ENCODE results near the gene RANBP10. TPM values are rescaled to one million over a fixed set of nuclear protein-coding genes. Genes with fewer than 3 reads are reported as not detected.

The RANBP10 gene
- polyA plus RNA-seq, 2 donors, result 8.4 to 10.2 TPM

- no peaks in the 10 kb centered on the region for H3K27me3 ChIP-seq (ENCODE audit: control insufficient read depth in 1 of 2, insufficient read depth in 2 of 2, low read length in 2 of 2)
- H3K9me3 ChIP-seq (ENCODE audit: control insufficient read depth in 2 of 2, insufficient read depth in 1 of 2, low read depth in 1 of 2, low read length in 1 of 2), result no peaks in the 10 kb centered on the region
- 72 to 81% methylated on average over 2 to 4 of the region's 4 CpGs for WGBS, 2 donors
- H3K4me1 ChIP-seq (ENCODE audit: control insufficient read depth in 2 of 2, insufficient read depth in 2 of 2, low read length in 1 of 2), result no peaks in the 10 kb centered on the region
- H3K27ac ChIP-seq (ENCODE audit: low read depth in 2 of 2, low read length in 1 of 2), result no peak overlapping the region
- H3K4me3 ChIP-seq (ENCODE audit: low read depth in 1 of 2, low read length in 2 of 2), result no peak overlapping the region
- peaks cover 6 to 22% of the 10 kb centered on the region in 2 donors for H3K36me3 ChIP-seq (ENCODE audit: control insufficient read depth in 2 of 2, insufficient read depth in 2 of 2, low read length in 1 of 2)
These were observed 69.5 kb downstream of the RANBP10 start for GRCh38 chr16:67736858-67737257.

- peaks cover 14 to 39% of the 10 kb centered on the region in 2 donors for H3K36me3 ChIP-seq (ENCODE audit: control insufficient read depth in 2 of 2, insufficient read depth in 2 of 2, low read length in 1 of 2)
These were observed 71.6 kb downstream of the RANBP10 start for GRCh38 chr16:67734731-67735201.

GRCh38 chr16:67733734-67734470 lies 72.5 kb downstream of the RANBP10 start:
- no peak overlapping the region for H3K27ac ChIP-seq (ENCODE audit: low read depth in 2 of 2, low read length in 1 of 2)
- H3K4me1 ChIP-seq (ENCODE audit: control insufficient read depth in 2 of 2, insufficient read depth in 2 of 2, low read length in 1 of 2), result no peaks in the 10 kb centered on the region
- no peaks in the 10 kb centered on the region for H3K9me3 ChIP-seq (ENCODE audit: control insufficient read depth in 2 of 2, insufficient read depth in 1 of 2, low read depth in 1 of 2, low read length in 1 of 2)
- no peak overlapping the region for H3K4me3 ChIP-seq (ENCODE audit: low read depth in 1 of 2, low read length in 2 of 2)
- no peaks in the 10 kb centered on the region for H3K27me3 ChIP-seq (ENCODE audit: control insufficient read depth in 1 of 2, insufficient read depth in 2 of 2, low read length in 2 of 2)
- peaks cover 14 to 48% of the 10 kb centered on the region in 2 donors for H3K36me3 ChIP-seq (ENCODE audit: control insufficient read depth in 2 of 2, insufficient read depth in 2 of 2, low read length in 1 of 2)
- WGBS, 2 donors, result 94 to 96% methylated on average over 5 of the region's 5 CpGs

More at GRCh38 chr16:67734731-67735201, 71.6 kb downstream of the RANBP10 start:
- Histone ChIP-seq H3K27ac (ENCODE audit: low read depth in 2 of 2, low read length in 1 of 2) (no peak overlapping the region), H3K4me1 (ENCODE audit: control insufficient read depth in 2 of 2, insufficient read depth in 2 of 2, low read length in 1 of 2) (no peaks in the 10 kb centered on the region), H3K27me3 (ENCODE audit: control insufficient read depth in 1 of 2, insufficient read depth in 2 of 2, low read length in 2 of 2) (no peaks in the 10 kb centered on the region), H3K4me3 (ENCODE audit: low read depth in 1 of 2, low read length in 2 of 2) (no peak overlapping the region), H3K9me3 (ENCODE audit: control insufficient read depth in 2 of 2, insufficient read depth in 1 of 2, low read depth in 1 of 2, low read length in 1 of 2) (no peaks in the 10 kb centered on the region)
- 89 to 91% methylated on average over 9 of the region's 9 CpGs for WGBS, 2 donors

- H3K27ac ChIP-seq (ENCODE audit: low read depth in 2 of 2, low read length in 1 of 2), result no peak overlapping the region
- H3K4me1 ChIP-seq (ENCODE audit: control insufficient read depth in 2 of 2, insufficient read depth in 2 of 2, low read length in 1 of 2), result no peaks in the 10 kb centered on the region
- no peaks in the 10 kb centered on the region for H3K27me3 ChIP-seq (ENCODE audit: control insufficient read depth in 1 of 2, insufficient read depth in 2 of 2, low read length in 2 of 2)
- peaks cover 15 to 63% of the 10 kb centered on the region in 2 donors for H3K36me3 ChIP-seq (ENCODE audit: control insufficient read depth in 2 of 2, insufficient read depth in 2 of 2, low read length in 1 of 2)
- H3K4me3 ChIP-seq (ENCODE audit: low read depth in 1 of 2, low read length in 2 of 2), result no peak overlapping the region
- 75 to 88% methylated on average over 4 of the region's 4 CpGs for WGBS, 2 donors
- H3K9me3 ChIP-seq (ENCODE audit: control insufficient read depth in 2 of 2, insufficient read depth in 1 of 2, low read depth in 1 of 2, low read length in 1 of 2), result no peaks in the 10 kb centered on the region
These were observed 74.6 kb downstream of the RANBP10 start for GRCh38 chr16:67731753-67732095.

- peaks cover 20 to 68% of the 10 kb centered on the region in 2 donors for H3K36me3 ChIP-seq (ENCODE audit: control insufficient read depth in 2 of 2, insufficient read depth in 2 of 2, low read length in 1 of 2)
- H3K4me1 ChIP-seq (ENCODE audit: control insufficient read depth in 2 of 2, insufficient read depth in 2 of 2, low read length in 1 of 2), result no peaks in the 10 kb centered on the region
- H3K27ac ChIP-seq (ENCODE audit: low read depth in 2 of 2, low read length in 1 of 2), result no peak overlapping the region
- WGBS, 2 donors, result 87% methylated on average over 9 of the region's 9 CpGs
- H3K9me3 ChIP-seq (ENCODE audit: control insufficient read depth in 2 of 2, insufficient read depth in 1 of 2, low read depth in 1 of 2, low read length in 1 of 2), result no peaks in the 10 kb centered on the region
- H3K27me3 ChIP-seq (ENCODE audit: control insufficient read depth in 1 of 2, insufficient read depth in 2 of 2, low read length in 2 of 2), result no peaks in the 10 kb centered on the region
- no peak overlapping the region for H3K4me3 ChIP-seq (ENCODE audit: low read depth in 1 of 2, low read length in 2 of 2)
These were observed 75.1 kb downstream of the RANBP10 start for GRCh38 chr16:67731071-67731752.

- no peaks in the 10 kb centered on the region for H3K4me1 ChIP-seq (ENCODE audit: control insufficient read depth in 2 of 2, insufficient read depth in 2 of 2, low read length in 1 of 2)
- H3K27me3 ChIP-seq (ENCODE audit: control insufficient read depth in 1 of 2, insufficient read depth in 2 of 2, low read length in 2 of 2), result no peaks in the 10 kb centered on the region
- H3K9me3 ChIP-seq (ENCODE audit: control insufficient read depth in 2 of 2, insufficient read depth in 1 of 2, low read depth in 1 of 2, low read length in 1 of 2), result no peaks in the 10 kb centered on the region
- H3K36me3 ChIP-seq (ENCODE audit: control insufficient read depth in 2 of 2, insufficient read depth in 2 of 2, low read length in 1 of 2), result peaks cover 21 to 67% of the 10 kb centered on the region in 2 donors
- WGBS, 2 donors, result 92 to 96% methylated on average over 6 of the region's 6 CpGs
- no peak overlapping the region for H3K4me3 ChIP-seq (ENCODE audit: low read depth in 1 of 2, low read length in 2 of 2)
- no peak overlapping the region for H3K27ac ChIP-seq (ENCODE audit: low read depth in 2 of 2, low read length in 1 of 2)
These were observed 76.0 kb downstream of the RANBP10 start for GRCh38 chr16:67730326-67730725.

- Histone ChIP-seq H3K4me3 (ENCODE audit: low read depth in 1 of 2, low read length in 2 of 2) (no peak overlapping the region), H3K27me3 (ENCODE audit: control insufficient read depth in 1 of 2, insufficient read depth in 2 of 2, low read length in 2 of 2) (no peaks in the 10 kb centered on the region), H3K9me3 (ENCODE audit: control insufficient read depth in 2 of 2, insufficient read depth in 1 of 2, low read depth in 1 of 2, low read length in 1 of 2) (no peaks in the 10 kb centered on the region), H3K4me1 (ENCODE audit: control insufficient read depth in 2 of 2, insufficient read depth in 2 of 2, low read length in 1 of 2) (no peaks in the 10 kb centered on the region), H3K36me3 (ENCODE audit: control insufficient read depth in 2 of 2, insufficient read depth in 2 of 2, low read length in 1 of 2) (peaks cover 26 to 68% of the 10 kb centered on the region in 2 donors), H3K27ac (ENCODE audit: low read depth in 2 of 2, low read length in 1 of 2) (no peak overlapping the region)
- WGBS, 2 donors, result 96 to 97% methylated on average over 14 of the region's 14 CpGs
These were observed 76.6 kb downstream of the RANBP10 start for GRCh38 chr16:67729636-67730248.

GRCh38 chr16:67727521-67728485 lies 78.6 kb downstream of the RANBP10 start:
- Histone ChIP-seq H3K36me3 (ENCODE audit: control insufficient read depth in 2 of 2, insufficient read depth in 2 of 2, low read length in 1 of 2) (peaks cover 26 to 70% of the 10 kb centered on the region in 2 donors), H3K27me3 (ENCODE audit: control insufficient read depth in 1 of 2, insufficient read depth in 2 of 2, low read length in 2 of 2) (no peaks in the 10 kb centered on the region), H3K27ac (ENCODE audit: low read depth in 2 of 2, low read length in 1 of 2) (no peak overlapping the region), H3K4me1 (ENCODE audit: control insufficient read depth in 2 of 2, insufficient read depth in 2 of 2, low read length in 1 of 2) (no peaks in the 10 kb centered on the region), H3K4me3 (ENCODE audit: low read depth in 1 of 2, low read length in 2 of 2) (no peak overlapping the region), H3K9me3 (ENCODE audit: control insufficient read depth in 2 of 2, insufficient read depth in 1 of 2, low read depth in 1 of 2, low read length in 1 of 2) (no peaks in the 10 kb centered on the region)
- WGBS, 2 donors, result 90 to 93% methylated on average over 22 of the region's 22 CpGs

Measured in esophagus (tissue), 2 donors.